GM23338 (cell line): ENCODE data around the gene LMO7.

Experiments
- CREB1 ChIP-seq: fragments of 250-450 bp; sonication (Bioruptor Pico); IDR thresholded peaks from 2 replicates; pipeline ENCODE4 v1.5.0; 2020; ENCODE audit warnings: low read depth, mild to moderate bottlenecking, moderate library complexity
- CTCF ChIP-seq, 2 experiments: fragments of 200-600 bp in 1 of 2; sonication (generic) in 1 of 2; conservative IDR thresholded peaks; 2 replicates each; pipeline versions ENCODE4 v1.5.1 to v1.6.1; 2016 to 2017; ENCODE audit warnings: antibody characterized with exemption in 2 of 2, low read depth in 2 of 2, mild to moderate bottlenecking in 2 of 2, moderate library complexity in 1 of 2
- EZH2 ChIP-seq: fragments of 200-600 bp; sonication (generic); IDR thresholded peaks from one replicate; pipeline ENCODE4 v1.8.0; 2017; ENCODE audit warnings: antibody characterized with exemption, mild to moderate bottlenecking, low read depth; ENCODE audit not compliant: unreplicated experiment
- EZH2phosphoT487 ChIP-seq: fragments of 200-600 bp; sonication (generic); IDR thresholded peaks from one replicate; pipeline ENCODE4 v1.8.1; 2018; ENCODE audit warnings: antibody characterized with exemption; ENCODE audit not compliant: unreplicated experiment
- JUNB ChIP-seq: IDR thresholded peaks from one replicate; pipeline ENCODE4 v1.6.1; 2016; ENCODE audit warnings: antibody characterized with exemption; ENCODE audit not compliant: unreplicated experiment
- NANOG ChIP-seq: IDR thresholded peaks from 2 replicates; pipeline ENCODE4 v1.6.1; 2016; ENCODE audit warnings: antibody characterized with exemption, borderline replicate concordance
- POLR2AphosphoS5 ChIP-seq: IDR thresholded peaks from 2 replicates; pipeline ENCODE4 v1.6.1; 2016; ENCODE audit warnings: antibody characterized with exemption, low read depth
- ZNF114 ChIP-seq: fragments of 250-450 bp; sonication (Bioruptor Pico); IDR thresholded peaks from 2 replicates; pipeline ENCODE4 v1.5.0; 2020; ENCODE audit warnings: mild to moderate bottlenecking, moderate library complexity
- ZNF331 ChIP-seq: fragments of 250-450 bp; sonication (Bioruptor Pico); IDR thresholded peaks from 2 replicates; pipeline ENCODE4 v1.5.0; 2020; ENCODE audit warnings: low read depth, mild to moderate bottlenecking, moderate library complexity
- TF ChIP-seq, protein P1 (sequence below): IDR thresholded peaks from 2 replicates; pipeline ENCODE4 v1.6.1; 2016; ENCODE audit warnings: antibody characterized with exemption
- TF ChIP-seq, protein P2 (sequence below): IDR thresholded peaks from one replicate; pipeline ENCODE4 v1.6.1; 2018; ENCODE audit warnings: antibody characterized with exemption; ENCODE audit not compliant: unreplicated experiment
- TF ChIP-seq, protein P3 (sequence below): fragments of 250-450 bp; sonication (Bioruptor Pico); IDR thresholded peaks from 2 replicates; pipeline ENCODE4 v1.5.0; 2020; ENCODE audit warnings: mild to moderate bottlenecking, moderate library complexity

GRCh38 chr13:75787249-75787928, 151.3 kb downstream of the LMO7 start:
- TF ChIP-seq, protein P1, sequence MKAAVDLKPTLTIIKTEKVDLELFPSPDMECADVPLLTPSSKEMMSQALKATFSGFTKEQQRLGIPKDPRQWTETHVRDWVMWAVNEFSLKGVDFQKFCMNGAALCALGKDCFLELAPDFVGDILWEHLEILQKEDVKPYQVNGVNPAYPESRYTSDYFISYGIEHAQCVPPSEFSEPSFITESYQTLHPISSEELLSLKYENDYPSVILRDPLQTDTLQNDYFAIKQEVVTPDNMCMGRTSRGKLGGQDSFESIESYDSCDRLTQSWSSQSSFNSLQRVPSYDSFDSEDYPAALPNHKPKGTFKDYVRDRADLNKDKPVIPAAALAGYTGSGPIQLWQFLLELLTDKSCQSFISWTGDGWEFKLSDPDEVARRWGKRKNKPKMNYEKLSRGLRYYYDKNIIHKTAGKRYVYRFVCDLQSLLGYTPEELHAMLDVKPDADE = no peak
- no peak for TF ChIP-seq CTCF (conservative IDR thresholded peaks at IDR 0.05; ENCODE audit: low read depth in 2 of 2)
- TF ChIP-seq EZH2 = no peak
- no peak for TF ChIP-seq POLR2AphosphoS5
- TF ChIP-seq, protein P2, sequence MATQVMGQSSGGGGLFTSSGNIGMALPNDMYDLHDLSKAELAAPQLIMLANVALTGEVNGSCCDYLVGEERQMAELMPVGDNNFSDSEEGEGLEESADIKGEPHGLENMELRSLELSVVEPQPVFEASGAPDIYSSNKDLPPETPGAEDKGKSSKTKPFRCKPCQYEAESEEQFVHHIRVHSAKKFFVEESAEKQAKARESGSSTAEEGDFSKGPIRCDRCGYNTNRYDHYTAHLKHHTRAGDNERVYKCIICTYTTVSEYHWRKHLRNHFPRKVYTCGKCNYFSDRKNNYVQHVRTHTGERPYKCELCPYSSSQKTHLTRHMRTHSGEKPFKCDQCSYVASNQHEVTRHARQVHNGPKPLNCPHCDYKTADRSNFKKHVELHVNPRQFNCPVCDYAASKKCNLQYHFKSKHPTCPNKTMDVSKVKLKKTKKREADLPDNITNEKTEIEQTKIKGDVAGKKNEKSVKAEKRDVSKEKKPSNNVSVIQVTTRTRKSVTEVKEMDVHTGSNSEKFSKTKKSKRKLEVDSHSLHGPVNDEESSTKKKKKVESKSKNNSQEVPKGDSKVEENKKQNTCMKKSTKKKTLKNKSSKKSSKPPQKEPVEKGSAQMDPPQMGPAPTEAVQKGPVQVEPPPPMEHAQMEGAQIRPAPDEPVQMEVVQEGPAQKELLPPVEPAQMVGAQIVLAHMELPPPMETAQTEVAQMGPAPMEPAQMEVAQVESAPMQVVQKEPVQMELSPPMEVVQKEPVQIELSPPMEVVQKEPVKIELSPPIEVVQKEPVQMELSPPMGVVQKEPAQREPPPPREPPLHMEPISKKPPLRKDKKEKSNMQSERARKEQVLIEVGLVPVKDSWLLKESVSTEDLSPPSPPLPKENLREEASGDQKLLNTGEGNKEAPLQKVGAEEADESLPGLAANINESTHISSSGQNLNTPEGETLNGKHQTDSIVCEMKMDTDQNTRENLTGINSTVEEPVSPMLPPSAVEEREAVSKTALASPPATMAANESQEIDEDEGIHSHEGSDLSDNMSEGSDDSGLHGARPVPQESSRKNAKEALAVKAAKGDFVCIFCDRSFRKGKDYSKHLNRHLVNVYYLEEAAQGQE = no peak
- TF ChIP-seq EZH2phosphoT487 = no peak
- no peak for TF ChIP-seq CREB1 (CRISPR knock-in tag)
- no peak for TF ChIP-seq ZNF114 (CRISPR knock-in tag)
- no peak for TF ChIP-seq ZNF331 (CRISPR knock-in tag)
- no peak for TF ChIP-seq JUNB
- TF ChIP-seq NANOG = no peak
- TF ChIP-seq, protein P3, sequence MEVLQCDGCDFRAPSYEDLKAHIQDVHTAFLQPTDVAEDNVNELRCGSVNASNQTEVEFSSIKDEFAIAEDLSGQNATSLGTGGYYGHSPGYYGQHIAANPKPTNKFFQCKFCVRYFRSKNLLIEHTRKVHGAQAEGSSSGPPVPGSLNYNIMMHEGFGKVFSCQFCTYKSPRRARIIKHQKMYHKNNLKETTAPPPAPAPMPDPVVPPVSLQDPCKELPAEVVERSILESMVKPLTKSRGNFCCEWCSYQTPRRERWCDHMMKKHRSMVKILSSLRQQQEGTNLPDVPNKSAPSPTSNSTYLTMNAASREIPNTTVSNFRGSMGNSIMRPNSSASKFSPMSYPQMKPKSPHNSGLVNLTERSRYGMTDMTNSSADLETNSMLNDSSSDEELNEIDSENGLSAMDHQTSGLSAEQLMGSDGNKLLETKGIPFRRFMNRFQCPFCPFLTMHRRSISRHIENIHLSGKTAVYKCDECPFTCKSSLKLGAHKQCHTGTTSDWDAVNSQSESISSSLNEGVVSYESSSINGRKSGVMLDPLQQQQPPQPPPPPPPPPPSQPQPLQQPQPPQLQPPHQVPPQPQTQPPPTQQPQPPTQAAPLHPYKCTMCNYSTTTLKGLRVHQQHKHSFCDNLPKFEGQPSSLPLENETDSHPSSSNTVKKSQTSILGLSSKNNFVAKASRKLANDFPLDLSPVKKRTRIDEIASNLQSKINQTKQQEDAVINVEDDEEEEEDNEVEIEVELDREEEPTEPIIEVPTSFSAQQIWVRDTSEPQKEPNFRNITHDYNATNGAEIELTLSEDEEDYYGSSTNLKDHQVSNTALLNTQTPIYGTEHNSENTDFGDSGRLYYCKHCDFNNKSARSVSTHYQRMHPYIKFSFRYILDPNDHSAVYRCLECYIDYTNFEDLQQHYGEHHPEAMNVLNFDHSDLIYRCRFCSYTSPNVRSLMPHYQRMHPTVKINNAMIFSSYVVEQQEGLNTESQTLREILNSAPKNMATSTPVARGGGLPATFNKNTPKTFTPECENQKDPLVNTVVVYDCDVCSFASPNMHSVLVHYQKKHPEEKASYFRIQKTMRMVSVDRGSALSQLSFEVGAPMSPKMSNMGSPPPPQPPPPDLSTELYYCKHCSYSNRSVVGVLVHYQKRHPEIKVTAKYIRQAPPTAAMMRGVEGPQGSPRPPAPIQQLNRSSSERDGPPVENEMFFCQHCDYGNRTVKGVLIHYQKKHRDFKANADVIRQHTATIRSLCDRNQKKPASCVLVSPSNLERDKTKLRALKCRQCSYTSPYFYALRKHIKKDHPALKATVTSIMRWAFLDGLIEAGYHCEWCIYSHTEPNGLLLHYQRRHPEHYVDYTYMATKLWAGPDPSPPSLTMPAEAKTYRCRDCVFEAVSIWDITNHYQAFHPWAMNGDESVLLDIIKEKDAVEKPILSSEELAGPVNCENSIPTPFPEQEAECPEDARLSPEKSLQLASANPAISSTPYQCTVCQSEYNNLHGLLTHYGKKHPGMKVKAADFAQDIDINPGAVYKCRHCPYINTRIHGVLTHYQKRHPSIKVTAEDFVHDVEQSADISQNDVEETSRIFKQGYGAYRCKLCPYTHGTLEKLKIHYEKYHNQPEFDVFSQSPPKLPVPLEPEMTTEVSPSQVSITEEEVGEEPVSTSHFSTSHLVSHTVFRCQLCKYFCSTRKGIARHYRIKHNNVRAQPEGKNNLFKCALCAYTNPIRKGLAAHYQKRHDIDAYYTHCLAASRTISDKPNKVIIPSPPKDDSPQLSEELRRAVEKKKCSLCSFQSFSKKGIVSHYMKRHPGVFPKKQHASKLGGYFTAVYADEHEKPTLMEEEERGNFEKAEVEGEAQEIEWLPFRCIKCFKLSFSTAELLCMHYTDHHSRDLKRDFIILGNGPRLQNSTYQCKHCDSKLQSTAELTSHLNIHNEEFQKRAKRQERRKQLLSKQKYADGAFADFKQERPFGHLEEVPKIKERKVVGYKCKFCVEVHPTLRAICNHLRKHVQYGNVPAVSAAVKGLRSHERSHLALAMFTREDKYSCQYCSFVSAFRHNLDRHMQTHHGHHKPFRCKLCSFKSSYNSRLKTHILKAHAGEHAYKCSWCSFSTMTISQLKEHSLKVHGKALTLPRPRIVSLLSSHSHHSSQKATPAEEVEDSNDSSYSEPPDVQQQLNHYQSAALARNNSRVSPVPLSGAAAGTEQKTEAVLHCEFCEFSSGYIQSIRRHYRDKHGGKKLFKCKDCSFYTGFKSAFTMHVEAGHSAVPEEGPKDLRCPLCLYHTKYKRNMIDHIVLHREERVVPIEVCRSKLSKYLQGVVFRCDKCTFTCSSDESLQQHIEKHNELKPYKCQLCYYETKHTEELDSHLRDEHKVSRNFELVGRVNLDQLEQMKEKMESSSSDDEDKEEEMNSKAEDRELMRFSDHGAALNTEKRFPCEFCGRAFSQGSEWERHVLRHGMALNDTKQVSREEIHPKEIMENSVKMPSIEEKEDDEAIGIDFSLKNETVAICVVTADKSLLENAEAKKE (CRISPR knock-in tag) = no peak
